GM18909 (cell line): ENCODE data around the gene PEX6.
"Not testable (repeated sequence)": the region's sequence is repeated elsewhere in the genome, so short reads cannot be mapped to it uniquely, and the experiment has no call there.

Experiments
- ATAC-seq: cut with Tn5 transposase; IDR thresholded peaks from one replicate; pipeline ENCODE4 v1.9.1; 2021; ENCODE audit warnings: mild to moderate bottlenecking; ENCODE audit not compliant: unreplicated experiment, poor library complexity

The PEX6 gene

DNA sequence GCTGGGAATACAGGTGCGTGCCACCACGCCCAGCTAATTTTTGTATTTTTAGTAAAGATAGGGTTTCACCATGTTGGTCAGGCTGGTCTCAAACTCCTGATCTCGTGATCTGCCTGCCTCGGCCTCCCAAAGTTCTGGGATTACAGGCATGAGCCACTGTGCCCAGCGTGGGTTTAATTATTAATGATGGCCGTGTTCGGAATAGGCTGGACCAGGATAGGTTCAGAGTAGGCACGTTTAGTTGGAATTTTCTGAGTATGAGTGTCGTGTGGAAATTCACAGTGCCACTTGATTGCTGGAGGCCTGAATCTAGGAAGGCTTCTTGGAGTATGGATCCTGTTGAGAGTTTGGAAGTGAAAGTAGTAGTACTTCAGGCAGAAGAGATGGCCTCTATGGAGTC is 19.2 kb upstream of the PEX6 start:
- ATAC-seq: not testable (repeated sequence)

DNA sequence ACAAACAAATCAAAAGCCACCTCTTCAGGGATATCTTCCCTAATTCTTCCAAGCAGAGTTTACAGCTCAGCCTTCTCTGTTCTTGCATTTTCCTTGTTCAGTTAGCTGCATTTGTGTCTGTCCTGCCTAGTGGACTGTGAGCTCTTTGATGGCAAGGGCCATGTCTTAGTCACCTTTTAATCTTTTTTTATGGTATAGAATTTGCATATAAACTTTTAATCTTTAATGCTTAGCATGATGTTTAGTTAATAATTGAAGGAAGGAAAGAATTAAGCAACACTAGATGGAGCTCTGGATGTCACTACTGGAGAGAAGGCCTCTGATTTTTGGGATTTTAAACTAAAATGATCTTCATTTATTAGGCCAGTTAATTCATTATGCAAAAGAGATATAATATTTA is 17.5 kb upstream of the PEX6 start:
- ATAC-seq: no peak

DNA sequence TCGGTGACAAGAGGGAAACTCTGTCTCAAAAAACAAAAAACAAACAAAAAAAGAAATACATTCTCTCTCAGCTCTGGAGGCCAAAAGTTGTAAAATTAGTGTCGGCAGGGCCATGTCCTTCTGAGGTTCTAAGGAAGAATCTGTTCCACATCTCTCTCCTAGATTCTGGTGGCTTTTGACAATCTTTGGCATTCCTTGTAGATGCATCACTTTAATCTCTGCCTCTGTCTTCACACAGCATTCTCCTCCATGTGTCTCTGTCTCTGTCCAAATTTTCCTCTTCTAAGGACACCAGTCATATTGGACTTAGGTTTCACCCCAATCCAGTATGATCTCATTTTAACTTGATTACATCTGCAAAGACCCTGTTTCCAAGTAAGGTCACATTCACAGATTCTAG is 14.5 kb upstream of the PEX6 start:
- no peak for ATAC-seq

DNA sequence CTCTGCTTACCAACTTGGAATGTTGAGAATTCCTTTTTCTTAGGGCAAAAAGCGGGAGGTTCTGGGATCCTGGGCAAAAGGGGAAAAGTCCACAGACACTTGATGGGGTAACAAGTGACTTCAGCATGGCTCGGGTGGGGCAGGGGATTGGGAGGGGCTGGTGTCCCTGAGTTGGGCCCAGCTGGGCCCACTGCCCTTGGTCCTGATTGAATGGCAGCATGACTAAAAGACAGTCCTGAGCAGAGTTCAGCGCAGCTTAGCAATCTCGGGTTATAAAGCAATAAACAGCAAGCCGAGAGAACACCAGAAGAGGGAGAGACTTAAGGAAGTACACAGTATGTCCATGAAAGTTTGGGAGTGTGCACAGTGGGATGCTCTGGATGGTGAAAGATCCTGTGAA is 10.9 kb upstream of the PEX6 start:
- no peak for ATAC-seq

GRCh38 chr6:42988486-42989020 is 9.6 kb upstream of the PEX6 start:
- no peak for ATAC-seq

DNA sequence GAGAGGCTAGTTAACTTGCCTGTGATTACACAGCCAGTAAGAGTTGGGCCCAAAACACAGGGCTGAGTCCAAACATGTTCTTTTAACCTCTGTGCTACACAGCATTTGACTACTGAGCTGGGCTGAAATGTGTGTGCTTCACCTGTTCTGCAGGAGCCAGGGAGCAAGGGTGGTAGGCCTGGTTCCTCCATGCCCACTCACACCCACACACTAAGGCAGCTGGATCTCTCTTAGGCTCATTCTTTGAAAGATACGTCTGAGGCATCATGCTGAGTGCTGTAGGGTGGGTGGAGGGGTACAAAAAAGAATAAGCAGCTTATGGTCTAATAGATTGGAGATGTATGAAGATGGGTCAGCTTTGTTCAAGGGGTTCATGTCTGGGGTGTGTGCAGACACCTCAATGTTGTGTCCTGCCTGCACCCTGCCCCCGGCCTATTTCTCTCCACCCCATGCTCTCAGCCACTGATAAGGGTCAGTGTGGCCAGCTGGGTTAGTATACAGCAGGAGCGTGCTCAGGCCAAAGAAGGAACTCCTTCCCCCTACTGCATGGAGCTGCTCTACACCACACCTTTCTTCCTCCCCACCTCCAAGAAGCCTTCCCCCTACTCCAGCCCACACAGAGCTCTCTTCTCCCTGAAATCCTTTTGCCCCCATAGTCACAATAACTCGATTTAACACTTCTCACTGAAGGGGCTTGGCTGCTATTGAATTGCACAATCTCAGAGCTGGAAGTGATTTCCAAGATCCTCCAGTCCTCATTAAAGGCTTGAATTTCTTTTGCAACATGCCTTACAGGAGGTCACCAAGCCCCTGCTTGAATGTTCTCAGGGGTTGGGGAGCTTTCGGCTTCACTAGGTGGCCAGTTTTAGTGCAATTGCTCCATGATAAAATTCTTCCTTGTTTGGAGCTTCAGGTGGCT is 8.8 kb upstream of the PEX6 start:
- no peak for ATAC-seq

- ATAC-seq: no peak
These were observed 6.0 kb upstream of the PEX6 start for GRCh38 chr6:42984924-42985475.

- peak; percentile 93 for ATAC-seq
These were observed 5.3 kb upstream of the PEX6 start, which contains the start of gene PPP2R5D for GRCh38 chr6:42984001-42984923. PPP2R5D (plus strand) TSS chr6:42984570; CDS start chr6:42984678, 108 bp downstream.

DNA sequence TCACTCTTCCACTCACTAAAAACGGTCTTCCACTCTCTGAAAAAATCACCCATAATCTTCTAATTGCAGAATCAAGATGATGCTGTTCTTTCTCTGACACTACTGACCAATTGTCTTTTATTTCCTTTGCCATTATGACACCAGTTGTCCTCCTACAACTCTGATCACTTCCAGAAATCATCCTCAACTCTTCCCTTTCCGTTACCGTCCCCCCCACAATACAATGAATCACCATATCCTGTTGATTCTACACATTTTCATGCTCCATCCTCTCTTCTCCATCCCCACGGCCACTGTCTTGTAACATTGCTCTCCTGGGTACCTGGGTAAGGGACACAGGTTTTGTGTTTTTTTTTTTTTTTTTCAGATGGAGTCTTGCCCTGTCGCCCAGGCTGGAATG is 2.9 kb upstream of the PEX6 start:
- ATAC-seq: no peak

GRCh38 chr6:42979523-42980177 is 669 bp upstream of the PEX6 start:
- ATAC-seq: no peak

DNA sequence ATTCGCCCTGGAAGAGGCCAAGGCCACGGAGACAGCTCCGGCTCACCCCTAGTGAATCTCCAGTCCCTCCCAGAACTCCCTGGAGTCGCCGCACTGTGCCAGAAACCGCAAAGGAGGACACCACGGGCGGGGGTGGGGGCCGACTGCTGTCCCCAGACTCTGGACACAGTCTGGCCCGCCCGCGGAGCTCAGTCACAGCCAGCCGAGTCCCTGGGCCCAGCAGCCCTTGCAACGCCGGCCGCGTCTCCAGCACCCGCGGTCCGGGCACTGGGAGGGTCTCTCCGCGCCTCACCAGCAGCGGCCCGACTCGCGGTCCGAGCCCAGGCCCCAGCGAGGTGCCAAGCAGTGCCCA is 518 bp downstream of the PEX6 start:
- ATAC-seq: no peak

GRCh38 chr6:42974919-42975505 is 4.0 kb downstream of the PEX6 start:
- ATAC-seq: no peak

DNA sequence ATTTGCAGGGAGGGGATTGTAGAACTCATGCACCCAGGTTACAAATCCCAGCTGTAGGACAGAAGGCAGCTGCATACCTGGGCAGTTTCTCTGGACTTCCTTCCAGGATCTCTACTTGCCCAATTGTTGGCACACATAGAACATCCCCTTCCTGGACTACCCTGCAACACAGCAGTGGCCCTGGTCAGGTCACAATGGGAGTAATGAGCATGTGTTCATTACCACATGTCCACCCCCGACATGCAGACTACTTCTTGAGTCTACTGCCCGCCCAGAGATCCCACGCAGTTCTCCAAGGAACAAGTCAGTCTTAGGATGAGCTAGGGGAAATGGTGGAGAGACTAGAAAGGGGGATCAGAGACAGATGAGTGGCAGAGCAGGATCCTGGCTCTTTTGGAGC is 5.1 kb downstream of the PEX6 start:
- ATAC-seq: no peak

GRCh38 chr6:42971746-42972327 is 7.1 kb downstream of the PEX6 start:
- ATAC-seq: no peak

DNA sequence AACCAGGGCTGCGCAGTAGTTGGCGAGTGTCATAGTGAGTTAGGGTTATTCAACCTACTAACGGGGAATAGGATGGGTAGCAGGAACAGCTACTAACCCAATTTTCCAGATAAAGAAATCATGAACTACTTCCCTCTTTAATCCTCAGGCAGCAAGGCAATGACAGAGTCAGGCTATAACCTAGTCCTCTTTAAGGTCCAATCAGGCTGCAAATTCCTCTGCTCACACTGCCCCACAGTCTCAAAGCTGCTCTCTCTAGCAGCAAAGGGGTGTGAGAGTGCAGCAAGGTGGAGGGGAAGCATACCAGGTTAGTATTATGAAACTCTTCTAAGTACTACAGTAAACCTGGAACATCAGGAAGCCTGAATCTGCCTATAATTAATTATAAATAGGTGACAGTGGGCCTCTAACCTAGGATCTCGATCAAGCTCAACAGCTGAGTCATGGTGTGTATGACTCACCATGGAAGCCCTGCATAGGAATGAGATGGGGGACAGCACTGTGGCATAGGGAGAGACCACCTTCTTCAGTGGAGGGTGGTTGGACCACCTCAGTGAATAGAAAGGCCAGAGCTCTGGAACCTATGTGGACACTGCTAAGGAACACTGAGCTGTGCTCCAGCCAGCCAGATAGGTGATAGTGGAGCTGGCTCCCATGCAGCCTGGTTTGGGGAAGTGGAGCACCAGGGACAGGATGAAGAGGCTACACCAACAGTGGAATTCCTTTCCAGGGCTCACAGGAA is 7.9 kb downstream of the PEX6 start:
- no peak for ATAC-seq

DNA sequence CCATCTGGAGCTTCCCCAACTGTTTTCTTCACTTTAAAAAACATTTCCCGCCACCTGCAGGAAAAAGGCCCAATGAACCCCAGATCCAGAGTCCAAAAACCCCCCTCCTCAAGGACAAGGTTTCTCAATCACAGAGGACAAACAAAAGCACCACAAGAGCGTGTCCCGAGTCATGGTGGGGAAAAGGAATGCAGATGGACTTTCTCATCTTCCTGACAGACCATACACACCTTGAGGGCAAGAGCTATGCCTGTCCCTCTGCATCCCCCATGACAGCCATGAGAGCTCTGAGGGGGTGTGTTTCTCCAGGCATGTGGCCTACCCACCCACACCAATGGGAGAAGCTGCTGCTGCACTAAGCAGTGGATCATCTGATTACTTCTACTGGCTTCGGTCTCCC is 9.0 kb downstream of the PEX6 start:
- no peak for ATAC-seq

GRCh38 chr6:42969431-42969830 is 9.6 kb downstream of the PEX6 start:
- no peak for ATAC-seq

DNA sequence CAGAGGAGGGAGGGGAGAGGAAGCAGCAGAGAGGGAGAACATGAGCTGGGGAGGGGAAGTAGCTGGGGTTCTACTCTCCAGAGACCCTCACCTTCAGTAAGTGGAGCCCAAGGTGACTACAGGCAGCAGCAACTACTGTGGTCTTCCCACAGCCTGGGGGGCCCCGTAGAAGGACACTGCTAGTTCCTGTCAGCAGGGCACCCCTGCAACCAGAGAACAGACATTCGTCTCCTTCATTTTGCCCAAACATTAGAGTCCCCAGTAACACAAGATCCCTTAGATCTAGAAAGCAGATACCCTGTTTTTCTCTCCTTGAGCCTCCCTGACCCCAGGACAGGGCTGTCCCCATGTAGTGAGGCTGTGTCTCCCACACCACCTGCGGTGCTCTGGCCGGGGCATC is 10.2 kb downstream of the PEX6 start:
- ATAC-seq: no peak
